Measurements from ENCODE around the gene STRADA.

DNA sequence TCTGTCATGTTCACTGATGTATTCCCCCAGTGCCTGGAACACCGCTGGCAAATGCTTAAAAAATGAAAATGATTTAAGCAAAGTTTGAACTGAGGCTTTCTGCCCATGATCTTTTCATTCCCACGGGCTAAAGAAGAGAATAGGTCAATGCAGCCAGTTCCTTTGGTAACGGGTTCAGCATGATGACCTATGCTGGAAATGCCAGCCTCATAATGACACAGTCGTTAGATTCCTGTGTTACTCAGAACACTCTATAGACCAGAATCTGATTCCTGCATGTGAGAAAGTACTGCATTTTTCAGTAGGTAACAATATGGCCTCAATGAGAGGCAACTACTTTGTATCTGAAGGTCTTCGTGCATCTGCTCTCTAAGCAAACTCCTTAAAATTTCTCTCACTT lies 22.6 kb downstream of the STRADA start:
- TF ChIP-seq POLR2A (IDR thresholded peaks at IDR 0.05; ENCODE audit: low read depth, low read length) = no peak
- TF ChIP-seq RELA (IDR thresholded peaks at IDR 0.05; ENCODE audit: borderline replicate concordance, partially characterized antibody) = no peak
- TF ChIP-seq, protein P1, sequence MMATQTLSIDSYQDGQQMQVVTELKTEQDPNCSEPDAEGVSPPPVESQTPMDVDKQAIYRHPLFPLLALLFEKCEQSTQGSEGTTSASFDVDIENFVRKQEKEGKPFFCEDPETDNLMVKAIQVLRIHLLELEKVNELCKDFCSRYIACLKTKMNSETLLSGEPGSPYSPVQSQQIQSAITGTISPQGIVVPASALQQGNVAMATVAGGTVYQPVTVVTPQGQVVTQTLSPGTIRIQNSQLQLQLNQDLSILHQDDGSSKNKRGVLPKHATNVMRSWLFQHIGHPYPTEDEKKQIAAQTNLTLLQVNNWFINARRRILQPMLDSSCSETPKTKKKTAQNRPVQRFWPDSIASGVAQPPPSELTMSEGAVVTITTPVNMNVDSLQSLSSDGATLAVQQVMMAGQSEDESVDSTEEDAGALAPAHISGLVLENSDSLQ (IDR thresholded peaks at IDR 0.05) = no peak
- TF ChIP-seq, protein P2, sequence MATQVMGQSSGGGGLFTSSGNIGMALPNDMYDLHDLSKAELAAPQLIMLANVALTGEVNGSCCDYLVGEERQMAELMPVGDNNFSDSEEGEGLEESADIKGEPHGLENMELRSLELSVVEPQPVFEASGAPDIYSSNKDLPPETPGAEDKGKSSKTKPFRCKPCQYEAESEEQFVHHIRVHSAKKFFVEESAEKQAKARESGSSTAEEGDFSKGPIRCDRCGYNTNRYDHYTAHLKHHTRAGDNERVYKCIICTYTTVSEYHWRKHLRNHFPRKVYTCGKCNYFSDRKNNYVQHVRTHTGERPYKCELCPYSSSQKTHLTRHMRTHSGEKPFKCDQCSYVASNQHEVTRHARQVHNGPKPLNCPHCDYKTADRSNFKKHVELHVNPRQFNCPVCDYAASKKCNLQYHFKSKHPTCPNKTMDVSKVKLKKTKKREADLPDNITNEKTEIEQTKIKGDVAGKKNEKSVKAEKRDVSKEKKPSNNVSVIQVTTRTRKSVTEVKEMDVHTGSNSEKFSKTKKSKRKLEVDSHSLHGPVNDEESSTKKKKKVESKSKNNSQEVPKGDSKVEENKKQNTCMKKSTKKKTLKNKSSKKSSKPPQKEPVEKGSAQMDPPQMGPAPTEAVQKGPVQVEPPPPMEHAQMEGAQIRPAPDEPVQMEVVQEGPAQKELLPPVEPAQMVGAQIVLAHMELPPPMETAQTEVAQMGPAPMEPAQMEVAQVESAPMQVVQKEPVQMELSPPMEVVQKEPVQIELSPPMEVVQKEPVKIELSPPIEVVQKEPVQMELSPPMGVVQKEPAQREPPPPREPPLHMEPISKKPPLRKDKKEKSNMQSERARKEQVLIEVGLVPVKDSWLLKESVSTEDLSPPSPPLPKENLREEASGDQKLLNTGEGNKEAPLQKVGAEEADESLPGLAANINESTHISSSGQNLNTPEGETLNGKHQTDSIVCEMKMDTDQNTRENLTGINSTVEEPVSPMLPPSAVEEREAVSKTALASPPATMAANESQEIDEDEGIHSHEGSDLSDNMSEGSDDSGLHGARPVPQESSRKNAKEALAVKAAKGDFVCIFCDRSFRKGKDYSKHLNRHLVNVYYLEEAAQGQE (IDR thresholded peaks at IDR 0.05; ENCODE audit: low read depth, low read length) = no peak
- TF ChIP-seq, protein P3, sequence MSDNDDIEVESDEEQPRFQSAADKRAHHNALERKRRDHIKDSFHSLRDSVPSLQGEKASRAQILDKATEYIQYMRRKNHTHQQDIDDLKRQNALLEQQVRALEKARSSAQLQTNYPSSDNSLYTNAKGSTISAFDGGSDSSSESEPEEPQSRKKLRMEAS (IDR thresholded peaks at IDR 0.05; ENCODE audit: low read depth, low read length) = no peak
- no peak for TF ChIP-seq NFXL1 (IDR thresholded peaks at IDR 0.05; ENCODE audit: borderline replicate concordance)
- TF ChIP-seq CTCF (IDR thresholded peaks at IDR 0.05 in 2 of 3, conservative IDR thresholded peaks at IDR 0.05 in 1 of 3; ENCODE audit: control insufficient read depth in 2 of 3, extremely low read depth in 1 of 3, insufficient read depth in 1 of 3, low read depth in 3 of 3, low read length in 3 of 3) = no peak
- no peak for TF ChIP-seq YY1 (IDR thresholded peaks at IDR 0.05; ENCODE audit: low read depth, low read length)
- TF ChIP-seq ZBTB33 (IDR thresholded peaks at IDR 0.05) = no peak
- TF ChIP-seq POLR2AphosphoS5 (IDR thresholded peaks at IDR 0.05; ENCODE audit: low read length) = no peak
- no peak for TF ChIP-seq NR2C2 (IDR thresholded peaks at IDR 0.05; ENCODE audit: borderline replicate concordance, control insufficient read depth, insufficient read length, low read depth)
- no peak for TF ChIP-seq CREB1 (IDR thresholded peaks at IDR 0.05; ENCODE audit: low read depth)
- no peak for TF ChIP-seq CHD4 (IDR thresholded peaks at IDR 0.05)
- TF ChIP-seq SPI1 (IDR thresholded peaks at IDR 0.05; ENCODE audit: borderline replicate concordance, insufficient read depth, low read depth, low read length) = no peak
